Natural killer cell (primary cell): Measurements from ENCODE around the gene ADAMTS17. TPM values are rescaled to one million over a fixed set of nuclear protein-coding genes. Genes with fewer than 3 reads are reported as not detected.

Experiments used
- ATAC-seq, 3 donors: fragments of 150-1000 bp in 2 of 3; fragments of 200-7000 bp in 1 of 3; cut with Tn5 transposase; 1 replicate in 1 of 3; 2 replicates in 2 of 3; pipeline ENCODE4 v1.10.0; 2021; ENCODE audit warnings: mild to moderate bottlenecking in 2 of 3, moderate library complexity in 2 of 3
- DNase-seq, 2 donors: peaks; one replicate each; pipeline versions ENCODE4 v3.0.0 to v3.0.0-alpha.2; 2013 to 2021; ENCODE audit warnings: mixed read lengths in 1 of 2
- H3K27ac ChIP-seq: one replicate; pipeline ENCODE4 v1.5.1; 2013; ENCODE audit warnings: mild to moderate bottlenecking, low read length
- H3K27me3 ChIP-seq: one replicate; pipeline ENCODE4 v1.6.1; 2013; ENCODE audit warnings: low read length; ENCODE audit not compliant: control insufficient read depth, insufficient read depth
- H3K36me3 ChIP-seq: one replicate; pipeline ENCODE4 v1.6.1; 2013; ENCODE audit warnings: low read length; ENCODE audit not compliant: control insufficient read depth, insufficient read depth
- H3K4me1 ChIP-seq: one replicate; pipeline ENCODE4 v1.6.1; 2013; ENCODE audit warnings: low read length; ENCODE audit not compliant: control insufficient read depth, insufficient read depth
- H3K4me3 ChIP-seq: one replicate; pipeline ENCODE4 v1.5.1; 2013; ENCODE audit warnings: low read length
- H3K9me3 ChIP-seq: one replicate; pipeline ENCODE4 v1.6.1; 2013; ENCODE audit warnings: low read length; ENCODE audit not compliant: control insufficient read depth, insufficient read depth
- H3K27ac Mint-ChIP-seq, 2 donors: one replicate each; pipeline ENCODE4 v1.8.0; 2022; ENCODE audit warnings: mild to moderate bottlenecking in 2 of 2, mixed read lengths in 2 of 2, moderate library complexity in 1 of 2
- H3K27me3 Mint-ChIP-seq, 2 donors: one replicate each; pipeline ENCODE4 v1.8.0; 2022; ENCODE audit warnings: low read depth in 2 of 2, mixed read lengths in 2 of 2
- H3K36me3 Mint-ChIP-seq: one replicate; pipeline ENCODE4 v1.8.0; 2022; ENCODE audit warnings: mixed read lengths
- H3K4me1 Mint-ChIP-seq, 2 donors: one replicate each; pipeline ENCODE4 v1.8.0; 2022; ENCODE audit warnings: mixed read lengths in 2 of 2
- H3K4me3 Mint-ChIP-seq: one replicate; pipeline ENCODE4 v1.8.0; 2022; ENCODE audit warnings: mild to moderate bottlenecking, moderate library complexity, mixed read lengths
- H3K9me3 Mint-ChIP-seq, 2 donors: one replicate each; pipeline ENCODE4 v1.8.0; 2022; ENCODE audit warnings: mixed read lengths in 2 of 2
- CTCF ChIP-seq: fragments of 200-600 bp; IDR thresholded peaks from one replicate; pipeline ENCODE4 v1.8.0; 2022; ENCODE audit warnings: antibody characterized with exemption
- WGBS: methylation state at CpG from one replicate; pipeline ENCODE4 v1.1.7; 2013; ENCODE audit warnings: missing lambda C conversion rate; ENCODE audit not compliant: insufficient coverage; 5-methylcytosine and 5-hydroxymethylcytosine counted together
- intact Hi-C: fragments of 100-400 bp; cut with micrococcal nuclease; formaldehyde crosslinking; loops from one replicate; pipeline ENCODE4 v1.14.2; 2022
- total RNA-seq, 4 donors: library from RNA; stranded (reverse); fragments of 120-200 nt in 1 of 4; gene quantifications; one replicate each; pipeline versions ENCODE4 v1.2.3 to v1.2.4, GENCODE V29; 2013 to 2022

Gene ADAMTS17
- total RNA-seq, 3 donors from 2014 or later (not counting 1 experiment from before 2014, with no cell fraction given), result 4.8 to 9.5 (median 5.3) TPM

- no peak for TF ChIP-seq CTCF
- H3K27me3 Mint-ChIP-seq, result peaks cover 4 to 11% of the 10 kb centered on the region in 2 donors
- DNase-seq, result no peak
- H3K9me3 ChIP-seq, result no peaks in the 10 kb centered on the region
- H3K27me3 ChIP-seq, result no peaks in the 10 kb centered on the region
- 76% methylated on average over 14 of the region's 14 CpGs for WGBS
- no peaks in the 10 kb centered on the region for H3K4me1 ChIP-seq
- intact Hi-C loops, result no loop called here
- peaks cover 4% of the 10 kb centered on the region for H3K36me3 Mint-ChIP-seq
- peak in 1 of 3 donors; percentile 14 for ATAC-seq
- H3K4me3 Mint-ChIP-seq, result no peak overlapping the region
- no peak overlapping the region for H3K4me3 ChIP-seq
- H3K4me1 Mint-ChIP-seq, result peaks cover 0 to 6% of the 10 kb centered on the region in 2 donors
- no peaks in the 10 kb centered on the region for H3K36me3 ChIP-seq
- no peak overlapping the region for H3K27ac Mint-ChIP-seq
- H3K27ac ChIP-seq, result no peak overlapping the region
- H3K9me3 Mint-ChIP-seq, result peaks cover 0 to 3% of the 10 kb centered on the region in 2 donors
Measured at GRCh38 chr15:100278596-100279380, 63.0 kb downstream of the ADAMTS17 start.

DNA sequence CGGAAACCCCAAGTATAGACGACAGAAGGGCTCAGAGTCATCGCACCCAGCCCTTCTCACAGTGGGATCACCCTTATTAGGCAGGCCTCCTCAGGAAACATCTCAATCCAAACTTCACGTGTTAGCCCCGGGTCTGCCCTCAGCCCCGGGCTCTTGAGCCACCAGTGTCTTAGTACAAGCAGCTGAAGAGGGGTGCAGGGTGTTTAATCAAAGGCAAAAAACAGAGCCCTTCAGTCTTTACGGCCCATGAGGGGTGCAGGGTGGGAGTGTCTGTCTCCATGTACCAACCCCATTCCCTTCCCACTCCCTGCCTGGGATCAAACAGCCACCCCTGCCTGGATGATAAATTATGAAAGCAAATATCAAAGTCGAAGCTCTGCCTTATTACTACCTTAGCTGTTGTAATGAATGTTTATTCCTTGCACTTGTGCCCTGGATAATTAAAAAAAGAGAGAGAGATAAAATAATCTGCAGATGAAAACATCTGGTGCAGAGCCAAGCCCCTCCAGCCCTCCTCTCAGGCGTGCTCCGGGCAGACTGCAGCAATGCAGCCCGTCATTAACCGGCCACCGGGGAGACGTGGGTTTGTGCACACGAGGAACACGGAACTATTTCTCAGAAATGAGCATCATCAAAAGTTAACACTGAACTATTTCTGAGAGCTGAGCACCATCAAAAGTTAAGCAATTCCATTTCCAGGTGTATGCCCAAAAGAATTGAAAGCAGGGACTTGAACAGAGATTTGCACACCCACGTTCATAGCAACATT is 64.5 kb downstream of the ADAMTS17 start:
- Mint-ChIP-seq H3K36me3 (peaks cover 19% of the 10 kb centered on the region), H3K27me3 (peaks cover 7 to 27% of the 10 kb centered on the region in 2 donors)
- 88% methylated on average over 16 of the region's 17 CpGs for WGBS

GRCh38 chr15:100276506-100276905 is 65.3 kb downstream of the ADAMTS17 start:
- Mint-ChIP-seq H3K36me3 (peaks cover 26% of the 10 kb centered on the region), H3K4me1 (peaks cover 0 to 6% of the 10 kb centered on the region in 2 donors), H3K4me3 (no peak overlapping the region), H3K27ac (no peak overlapping the region), H3K9me3 (peaks cover 6 to 19% of the 10 kb centered on the region in 2 donors), H3K27me3 (peaks cover 9 to 34% of the 10 kb centered on the region in 2 donors)
- intact Hi-C loops, result no loop called here
- peaks cover 2% of the 10 kb centered on the region for H3K27me3 ChIP-seq
- no peaks in the 10 kb centered on the region for H3K4me1 ChIP-seq
- no peaks in the 10 kb centered on the region for H3K36me3 ChIP-seq
- no peak overlapping the region for H3K4me3 ChIP-seq
- 56% methylated on average over 8 of the region's 8 CpGs for WGBS
- no peak overlapping the region for H3K27ac ChIP-seq
- H3K9me3 ChIP-seq, result peaks cover 3% of the 10 kb centered on the region
- DNase-seq (no peak), ATAC-seq (no peak)
- TF ChIP-seq CTCF, result no peak

More for the DNA sequence above, 64.5 kb downstream of the ADAMTS17 start:
- Histone ChIP-seq H3K36me3 (no peaks in the 10 kb centered on the region), H3K27me3 (peaks cover 2% of the 10 kb centered on the region), H3K27ac (no peak overlapping the region), H3K4me1 (no peaks in the 10 kb centered on the region), H3K9me3 (peaks cover 2% of the 10 kb centered on the region), H3K4me3 (no peak overlapping the region)
- ATAC-seq (no peak), DNase-seq (no peak)
- Mint-ChIP-seq H3K9me3 (peaks cover 6 to 18% of the 10 kb centered on the region in 2 donors), H3K4me3 (no peak overlapping the region), H3K4me1 (peaks cover 0 to 6% of the 10 kb centered on the region in 2 donors), H3K27ac (no peak overlapping the region)
- TF ChIP-seq CTCF, result no peak
- intact Hi-C loops, result no loop called here
